Breast epithelium (tissue), 4 donors: ENCODE measurements around the gene SUCLG2. TPM values are rescaled to one million over a fixed set of nuclear protein-coding genes. Genes with fewer than 3 reads are reported as not detected.

Experiments
- DNase-seq, 2 donors: peaks; one replicate each; pipeline ENCODE4 v3.0.0-alpha.2; 2019; ENCODE audit warnings: low spot score in 2 of 2
- H3K27ac ChIP-seq, 2 donors: fragments of 200-600 bp; sonication (generic) in 1 of 2; one replicate each; pipeline ENCODE4 v1.5.1; 2016 to 2019; ENCODE audit warnings: mild to moderate bottlenecking in 1 of 2
- H3K27me3 ChIP-seq, 2 donors: fragments of 200-600 bp; sonication (generic) in 1 of 2; one replicate each; pipeline versions ENCODE4 v1.5.1 to v1.6.0; 2017 to 2019; ENCODE audit warnings: control low read depth in 1 of 2, mild to moderate bottlenecking in 1 of 2
- H3K36me3 ChIP-seq: fragments of 200-600 bp; one replicate; pipeline ENCODE4 v1.5.1; 2019
- H3K4me1 ChIP-seq, 2 donors: fragments of 200-600 bp; sonication (generic); one replicate each; pipeline ENCODE4 v1.5.1; 2016 to 2019; ENCODE audit warnings: control low read depth in 1 of 2
- H3K4me3 ChIP-seq, 3 donors: fragments of 200-600 bp; sonication (generic); 1 replicate in 2 of 3; 2 replicates in 1 of 3; pipeline ENCODE4 v1.5.1; 2016 to 2019; ENCODE audit warnings: mild to moderate bottlenecking in 3 of 3, moderate library complexity in 2 of 3
- H3K9me3 ChIP-seq, 2 donors: fragments of 200-600 bp; sonication (generic) in 1 of 2; one replicate each; pipeline ENCODE4 v1.5.1; 2016 to 2019; ENCODE audit warnings: control low read depth in 1 of 2
- POLR2A ChIP-seq: fragments of 450-650 bp; IDR thresholded peaks from one replicate; pipeline ENCODE4 v1.6.1; 2016; ENCODE audit warnings: antibody characterized with exemption, mild to moderate bottlenecking, moderate library complexity
- POLR2AphosphoS5 ChIP-seq, 3 donors: sonication (generic); formaldehyde crosslinking; IDR thresholded peaks; one replicate each; pipeline ENCODE4 v1.6.1; 2017; ENCODE audit warnings: antibody characterized with exemption in 3 of 3
- intact Hi-C: fragments of 100-400 bp; cut with DNase I; formaldehyde crosslinking; loops from one replicate; pipeline ENCODE4 v1.15.1; 2023; ENCODE audit warnings: low total_unique reads
- total RNA-seq, 3 donors: library from RNA; depleted of rRNA; stranded (reverse); fragments of >200 nt; gene quantifications; one replicate each; pipeline ENCODE4 v1.1.0, GENCODE V29; 2016
- TF ChIP-seq, protein P1 (sequence below), 3 donors: fragments of 450-650 bp; IDR thresholded peaks; one replicate each; pipeline ENCODE4 v1.5.1; 2016 to 2017; ENCODE audit warnings: antibody characterized with exemption in 3 of 3, mild to moderate bottlenecking in 3 of 3, moderate library complexity in 3 of 3

Gene SUCLG2
- total RNA-seq, 3 donors from 2014 or later = 45.9 to 58.1 (median 52.8) TPM

DNA sequence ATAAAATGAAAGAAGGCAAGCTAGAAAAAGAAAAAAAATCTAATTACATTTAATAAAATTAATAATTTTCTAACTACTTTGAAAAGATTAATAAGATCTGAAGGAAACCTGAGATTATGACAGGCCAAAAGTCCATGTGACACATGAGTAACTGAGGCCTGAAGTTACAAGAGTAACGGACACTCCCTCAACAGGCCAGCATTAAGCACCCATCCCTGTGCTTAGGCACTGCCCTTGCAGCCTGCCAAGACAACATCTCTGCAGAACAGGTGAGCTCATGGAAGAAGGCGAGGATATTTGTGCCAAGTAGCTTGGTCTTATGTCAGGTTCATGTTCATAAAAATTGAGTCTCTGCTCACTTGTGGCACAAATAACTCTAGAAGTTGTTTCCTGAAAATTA, 31.8 kb downstream of the SUCLG2 start:
- DNase-seq = no peak
- no peak overlapping the region for H3K4me3 ChIP-seq
- no peak overlapping the region for H3K27ac ChIP-seq
- no peaks in the 10 kb centered on the region for H3K27me3 ChIP-seq
- no peaks in the 10 kb centered on the region for H3K9me3 ChIP-seq
- intact Hi-C loops = no loop called here
- no peak for TF ChIP-seq POLR2AphosphoS5 (IDR thresholded peaks at IDR 0.05)
- TF ChIP-seq POLR2A = no peak
- TF ChIP-seq, protein P1, sequence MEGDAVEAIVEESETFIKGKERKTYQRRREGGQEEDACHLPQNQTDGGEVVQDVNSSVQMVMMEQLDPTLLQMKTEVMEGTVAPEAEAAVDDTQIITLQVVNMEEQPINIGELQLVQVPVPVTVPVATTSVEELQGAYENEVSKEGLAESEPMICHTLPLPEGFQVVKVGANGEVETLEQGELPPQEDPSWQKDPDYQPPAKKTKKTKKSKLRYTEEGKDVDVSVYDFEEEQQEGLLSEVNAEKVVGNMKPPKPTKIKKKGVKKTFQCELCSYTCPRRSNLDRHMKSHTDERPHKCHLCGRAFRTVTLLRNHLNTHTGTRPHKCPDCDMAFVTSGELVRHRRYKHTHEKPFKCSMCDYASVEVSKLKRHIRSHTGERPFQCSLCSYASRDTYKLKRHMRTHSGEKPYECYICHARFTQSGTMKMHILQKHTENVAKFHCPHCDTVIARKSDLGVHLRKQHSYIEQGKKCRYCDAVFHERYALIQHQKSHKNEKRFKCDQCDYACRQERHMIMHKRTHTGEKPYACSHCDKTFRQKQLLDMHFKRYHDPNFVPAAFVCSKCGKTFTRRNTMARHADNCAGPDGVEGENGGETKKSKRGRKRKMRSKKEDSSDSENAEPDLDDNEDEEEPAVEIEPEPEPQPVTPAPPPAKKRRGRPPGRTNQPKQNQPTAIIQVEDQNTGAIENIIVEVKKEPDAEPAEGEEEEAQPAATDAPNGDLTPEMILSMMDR (IDR thresholded peaks at IDR 0.05) = no peak
- H3K36me3 ChIP-seq = no peaks in the 10 kb centered on the region
- H3K4me1 ChIP-seq = no peaks in the 10 kb centered on the region

DNA sequence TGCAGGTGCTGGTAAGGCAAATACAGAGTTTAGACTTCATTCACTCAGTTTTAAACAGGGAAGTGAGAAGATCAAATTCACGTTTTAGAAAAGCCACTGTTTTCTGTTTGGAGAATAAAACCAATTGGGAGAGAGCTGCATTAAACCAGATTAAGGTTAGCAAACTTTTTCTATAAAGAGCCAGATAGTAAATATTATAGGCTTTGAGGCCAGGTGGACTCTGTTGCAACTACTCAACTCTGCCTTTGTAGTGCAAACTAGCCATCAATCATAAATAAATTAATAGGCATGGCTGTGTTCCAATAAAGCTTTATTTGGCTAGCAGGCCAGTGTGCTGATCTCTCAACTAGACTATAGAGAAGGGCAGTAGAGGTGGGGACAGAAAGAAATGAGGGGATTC, 33.5 kb downstream of the SUCLG2 start:
- intact Hi-C loops = no loop called here
- DNase-seq = no peak
- TF ChIP-seq POLR2A (no peak), POLR2AphosphoS5 (IDR thresholded peaks at IDR 0.05) (no peak)
- TF ChIP-seq, protein P1 (IDR thresholded peaks at IDR 0.05) = no peak
- H3K27me3 ChIP-seq = no peaks in the 10 kb centered on the region
- H3K36me3 ChIP-seq = no peaks in the 10 kb centered on the region
- H3K27ac ChIP-seq = no peak overlapping the region
- H3K4me1 ChIP-seq = no peaks in the 10 kb centered on the region
- H3K4me3 ChIP-seq = no peak overlapping the region
- H3K9me3 ChIP-seq = no peaks in the 10 kb centered on the region

DNA sequence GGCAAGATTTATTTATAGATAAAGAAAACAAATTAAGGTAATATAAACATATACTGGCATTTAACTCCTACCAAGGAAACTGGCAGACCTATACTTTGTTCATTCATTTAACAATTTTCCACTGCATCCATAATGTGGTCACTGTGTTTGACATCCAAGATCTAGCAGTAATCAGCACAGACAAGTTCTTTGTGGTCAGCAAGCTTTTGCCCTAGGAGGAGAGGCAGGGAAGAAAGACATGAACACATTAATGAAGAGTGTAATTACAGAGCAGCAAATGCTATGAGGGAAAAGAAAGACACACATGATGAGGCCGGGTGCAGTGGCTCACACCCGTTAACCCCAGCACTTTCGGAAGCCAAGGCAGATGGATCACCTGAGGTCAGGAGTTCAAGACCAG, 34.4 kb downstream of the SUCLG2 start:
- no peaks in the 10 kb centered on the region for H3K36me3 ChIP-seq
- intact Hi-C loops = no loop called here
- no peak for DNase-seq
- H3K9me3 ChIP-seq = no peaks in the 10 kb centered on the region
- H3K4me1 ChIP-seq = no peaks in the 10 kb centered on the region
- H3K27me3 ChIP-seq = no peaks in the 10 kb centered on the region
- H3K4me3 ChIP-seq = no peak overlapping the region
- H3K27ac ChIP-seq = no peak overlapping the region
- no peak for TF ChIP-seq POLR2AphosphoS5 (IDR thresholded peaks at IDR 0.05)
- TF ChIP-seq, protein P1 (IDR thresholded peaks at IDR 0.05) = no peak
- TF ChIP-seq POLR2A = no peak

DNA sequence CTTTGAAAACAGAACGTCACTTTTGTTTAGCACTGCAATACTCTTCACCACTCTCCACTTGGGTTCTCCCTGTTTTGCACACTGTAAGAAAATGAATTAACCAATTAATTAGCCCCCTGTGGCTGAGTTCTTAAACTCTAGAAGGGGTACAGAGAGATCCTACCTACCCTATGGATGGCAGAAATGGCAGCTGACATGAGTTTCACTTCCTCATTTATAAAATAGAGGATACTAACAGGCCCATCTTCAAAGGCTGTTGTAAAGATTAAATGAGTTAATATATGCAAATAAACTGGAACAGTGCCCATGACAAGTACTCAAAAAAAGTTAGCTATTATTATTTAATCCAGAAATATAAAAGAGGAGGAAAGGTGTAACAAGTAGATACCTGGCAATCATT, 36.9 kb downstream of the SUCLG2 start:
- H3K36me3 ChIP-seq = no peaks in the 10 kb centered on the region
- H3K27me3 ChIP-seq = no peaks in the 10 kb centered on the region
- no peak overlapping the region for H3K27ac ChIP-seq
- intact Hi-C loops = no loop called here
- TF ChIP-seq POLR2A (no peak), POLR2AphosphoS5 (IDR thresholded peaks at IDR 0.05) (no peak)
- TF ChIP-seq, protein P1 (IDR thresholded peaks at IDR 0.05) = no peak
- H3K4me3 ChIP-seq = no peak overlapping the region
- no peak for DNase-seq
- no peaks in the 10 kb centered on the region for H3K4me1 ChIP-seq
- no peaks in the 10 kb centered on the region for H3K9me3 ChIP-seq

DNA sequence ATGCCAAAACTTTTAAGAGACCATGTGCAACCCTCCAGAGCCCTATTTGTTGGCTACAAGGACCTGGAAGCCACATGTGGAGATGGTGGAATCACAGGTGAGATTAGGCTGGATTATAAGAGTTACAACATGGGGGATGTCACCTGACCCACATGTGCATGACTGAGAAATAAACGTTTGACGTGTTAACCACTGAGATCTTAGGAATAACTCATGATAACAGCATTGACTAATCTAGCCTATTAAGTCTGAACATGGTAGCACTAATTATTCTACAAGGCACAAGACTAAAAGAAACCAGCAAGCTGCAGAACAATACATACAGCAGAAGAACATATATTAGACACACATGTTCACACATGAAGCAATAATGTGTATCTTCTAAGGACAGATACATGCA, 38.4 kb downstream of the SUCLG2 start:
- no peak for DNase-seq
- Histone ChIP-seq H3K36me3 (no peaks in the 10 kb centered on the region), H3K27ac (no peak overlapping the region), H3K4me3 (no peak overlapping the region), H3K4me1 (no peaks in the 10 kb centered on the region), H3K9me3 (no peaks in the 10 kb centered on the region), H3K27me3 (no peaks in the 10 kb centered on the region)
- intact Hi-C loops = no loop called here
- TF ChIP-seq, protein P1 (IDR thresholded peaks at IDR 0.05) = no peak
- TF ChIP-seq POLR2AphosphoS5 (IDR thresholded peaks at IDR 0.05) = no peak
- TF ChIP-seq POLR2A = no peak
